ENCODE measurements around the gene ADAM12.
"Not testable (repeated sequence)": the region's sequence is repeated elsewhere in the genome, so short reads cannot be mapped to it uniquely, and the experiment has no call there.

ADAM12 gene

GRCh38 chr10:126405239-126405775 is 17.0 kb upstream of the ADAM12 start:
- no peak for DNase-seq (ENCODE audit: low spot score)

GRCh38 chr10:126402721-126403695 is 14.7 kb upstream of the ADAM12 start:
- no peak for DNase-seq (ENCODE audit: low spot score)

GRCh38 chr10:126400641-126401040 is 12.4 kb upstream of the ADAM12 start:
- DNase-seq (ENCODE audit: low spot score), result no peak

GRCh38 chr10:126398924-126399323 is 10.6 kb upstream of the ADAM12 start:
- DNase-seq (ENCODE audit: low spot score), result no peak

- no peak for DNase-seq (ENCODE audit: low spot score)
Measured at GRCh38 chr10:126398383-126398743, 10.1 kb upstream of the ADAM12 start.

- DNase-seq (ENCODE audit: low spot score), result peak; percentile 73
Measured at GRCh38 chr10:126397640-126398382, 9.5 kb upstream of the ADAM12 start.

- DNase-seq (ENCODE audit: low spot score), result no peak
Measured at GRCh38 chr10:126397156-126397555, 8.9 kb upstream of the ADAM12 start.

GRCh38 chr10:126394948-126395347 is 6.7 kb upstream of the ADAM12 start:
- no peak for DNase-seq (ENCODE audit: low spot score)

GRCh38 chr10:126393076-126393475 is 4.8 kb upstream of the ADAM12 start:
- DNase-seq (ENCODE audit: low spot score), result no peak

- DNase-seq (ENCODE audit: low spot score), result no peak
Measured at GRCh38 chr10:126392469-126392868, 4.2 kb upstream of the ADAM12 start.

- no peak for DNase-seq (ENCODE audit: low spot score)
Measured at GRCh38 chr10:126392068-126392467, 3.8 kb upstream of the ADAM12 start.

- DNase-seq (ENCODE audit: low spot score), result no peak
Measured at GRCh38 chr10:126391192-126391885, 3.1 kb upstream of the ADAM12 start.

GRCh38 chr10:126390324-126390723 is 2.0 kb upstream of the ADAM12 start:
- no peak for DNase-seq (ENCODE audit: low spot score)

- no peak for DNase-seq (ENCODE audit: low spot score)
Measured at GRCh38 chr10:126387041-126387921, 996 bp downstream of the ADAM12 start.

- DNase-seq (ENCODE audit: low spot score), result peak; percentile 9
Measured at GRCh38 chr10:126384269-126384873, 3.9 kb downstream of the ADAM12 start.

GRCh38 chr10:126380352-126381076 is 7.8 kb downstream of the ADAM12 start:
- no peak for DNase-seq (ENCODE audit: low spot score)

- DNase-seq (ENCODE audit: low spot score), result not testable (repeated sequence)
Measured at GRCh38 chr10:126379166-126379565, 9.1 kb downstream of the ADAM12 start.

- DNase-seq (ENCODE audit: low spot score), result no peak
Measured at GRCh38 chr10:126376956-126377355, 11.3 kb downstream of the ADAM12 start.

GRCh38 chr10:126375926-126376554 is 12.2 kb downstream of the ADAM12 start:
- no peak for DNase-seq (ENCODE audit: low spot score)

GRCh38 chr10:126375299-126375698 is 13.0 kb downstream of the ADAM12 start:
- DNase-seq (ENCODE audit: low spot score), result no peak
